HUDEP-2 (cell line): ENCODE results near the gene CDK11A.

Experiments
- DNase-seq, 76 experiments: peaks; one replicate each; lab custom pipeline; 2025; ENCODE audit not compliant: unreplicated experiment in 76 of 76; lab: John Stamatoyannopoulos, UW

The CDK11A gene

GRCh38 chr1:1724035-1724864, at the start of gene CDK11A:
CDK11A (minus strand) TSS chr1:1724357; CDS start chr1:1722818, 1,539 bp downstream.
- DNase-seq = peak in 75 of 76 experiments; percentile 46 to 96 (median 92)

GRCh38 chr1:1773874-1774273, 49.7 kb upstream of the CDK11A start:
- no peak for DNase-seq

- no peak for DNase-seq
These were observed 46.9 kb upstream of the CDK11A start for GRCh38 chr1:1771096-1771495.

GRCh38 chr1:1770102-1770501, 45.9 kb upstream of the CDK11A start:
- DNase-seq = no peak

- DNase-seq = no peak
These were observed 44.3 kb upstream of the CDK11A start for GRCh38 chr1:1768249-1768992.

GRCh38 chr1:1764876-1765470, 40.8 kb upstream of the CDK11A start:
- no peak for DNase-seq

GRCh38 chr1:1763657-1764621, 39.8 kb upstream of the CDK11A start:
- no peak for DNase-seq

- no peak for DNase-seq
These were observed 37.6 kb upstream of the CDK11A start for GRCh38 chr1:1761504-1762376.

- DNase-seq = no peak
These were observed 36.6 kb upstream of the CDK11A start for GRCh38 chr1:1760715-1761114.

- DNase-seq = no peak
These were observed 36.1 kb upstream of the CDK11A start for GRCh38 chr1:1760345-1760650.

GRCh38 chr1:1759456-1760344, 35.5 kb upstream of the CDK11A start:
- DNase-seq = no peak

- DNase-seq = peak in 68 of 76 experiments; percentile 9 to 88 (median 60)
These were observed 34.7 kb upstream of the CDK11A start for GRCh38 chr1:1758692-1759455.

- DNase-seq = no peak
These were observed 34.0 kb upstream of the CDK11A start for GRCh38 chr1:1758059-1758621.

GRCh38 chr1:1757422-1758058, 33.4 kb upstream of the CDK11A start:
- no peak for DNase-seq

GRCh38 chr1:1756661-1757421, 32.7 kb upstream of the CDK11A start:
- no peak for DNase-seq

GRCh38 chr1:1755852-1756251, 31.7 kb upstream of the CDK11A start:
- no peak for DNase-seq
